HS-27A (cell line): ENCODE results near the gene ERCC1.

Experiments used
- DNase-seq: peaks from one replicate; pipeline ENCODE4 v3.0.0-alpha.2; 2012; ENCODE audit warnings: low read depth, missing footprints

Gene ERCC1

GRCh38 chr19:45423589-45424190 lies at the start of gene ERCC1:
ERCC1 (minus strand) TSS chr19:45423917; CDS start chr19:45423374, 543 bp downstream.
- peak; percentile 98 for DNase-seq

GRCh38 chr19:45473367-45473681 lies 49.6 kb upstream of the ERCC1 start:
- no peak for DNase-seq

GRCh38 chr19:45472563-45473366 lies 49.0 kb upstream of the ERCC1 start:
- DNase-seq: no peak

GRCh38 chr19:45471931-45472562 lies 48.3 kb upstream of the ERCC1 start:
- no peak for DNase-seq

GRCh38 chr19:45471111-45471930 lies 47.6 kb upstream of the ERCC1 start:
- no peak for DNase-seq

GRCh38 chr19:45470762-45471081 lies 47.0 kb upstream of the ERCC1 start:
- DNase-seq: no peak

GRCh38 chr19:45469945-45470761 lies 46.4 kb upstream of the ERCC1 start:
- no peak for DNase-seq

GRCh38 chr19:45469132-45469944 lies 45.6 kb upstream of the ERCC1 start:
- DNase-seq: peak; percentile 89

GRCh38 chr19:45468803-45469131 lies 45.0 kb upstream of the ERCC1 start:
- DNase-seq: no peak

- no peak for DNase-seq
Measured at GRCh38 chr19:45468159-45468651, 44.5 kb upstream of the ERCC1 start.

- peak; percentile 91 for DNase-seq
Measured at GRCh38 chr19:45467456-45468158, 43.9 kb upstream of the ERCC1 start, which contains the start of gene FOSB. FOSB (plus strand) TSS chr19:45467996; CDS start chr19:45468587, 591 bp downstream.

- no peak for DNase-seq
Measured at GRCh38 chr19:45467115-45467455, 43.4 kb upstream of the ERCC1 start.

- no peak for DNase-seq
Measured at GRCh38 chr19:45464852-45465441, 41.2 kb upstream of the ERCC1 start.

- DNase-seq: no peak
Measured at GRCh38 chr19:45464274-45464673, 40.6 kb upstream of the ERCC1 start.

- no peak for DNase-seq
Measured at GRCh38 chr19:45463241-45463640, 39.5 kb upstream of the ERCC1 start.

GRCh38 chr19:45462174-45462573 lies 38.5 kb upstream of the ERCC1 start:
- no peak for DNase-seq

- DNase-seq: no peak
Measured at GRCh38 chr19:45460807-45461347, 37.2 kb upstream of the ERCC1 start.

GRCh38 chr19:45457776-45458175 lies 34.1 kb upstream of the ERCC1 start:
- no peak for DNase-seq

GRCh38 chr19:45456500-45456815 lies 32.7 kb upstream of the ERCC1 start:
- DNase-seq: no peak
